Measurements from ENCODE around the gene SUPT16H. TPM values are rescaled to one million over a fixed set of nuclear protein-coding genes. Genes with fewer than 3 reads are reported as not detected.

Gene SUPT16H
- polyA plus RNA-seq, 3 donors from 2014 or later, result 43.2 to 91.2 (median 59.3) TPM

DNA sequence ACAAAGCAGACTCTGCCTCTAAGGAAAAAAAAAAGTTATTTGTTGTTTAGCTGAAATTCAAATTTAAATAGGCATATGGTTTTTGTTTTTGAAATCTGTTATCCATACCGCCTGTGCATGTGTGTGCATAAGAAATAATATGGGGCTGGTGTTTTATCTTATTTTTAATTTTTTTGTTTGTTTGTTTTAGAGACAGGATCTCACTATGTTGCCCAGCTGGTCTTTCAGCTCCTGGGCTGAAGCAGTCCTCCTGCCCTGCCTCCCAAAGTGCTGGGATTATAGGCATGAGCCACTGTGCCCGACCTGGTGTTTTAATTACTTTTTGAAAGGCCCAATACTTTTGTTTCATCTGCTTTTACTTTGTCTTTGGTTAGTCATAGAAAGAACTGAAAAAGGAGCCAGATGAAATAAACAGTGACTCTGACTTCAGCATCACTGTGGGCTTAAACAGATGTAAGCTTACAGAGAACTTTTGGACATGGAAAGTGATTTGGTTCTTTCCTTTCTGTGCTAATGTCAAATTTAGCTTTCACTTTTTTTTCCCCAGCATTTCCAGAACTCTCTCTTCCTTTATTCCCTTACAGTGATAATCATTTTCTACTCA is 37.2 kb downstream of the SUPT16H start:
- peaks cover 0 to 2% (median 1%) of the 10 kb centered on the region in 3 donors for H3K27me3 Mint-ChIP-seq (ENCODE audit: low read depth in 3 of 3)
- peaks cover 0 to 9% (median under 1%) of the 10 kb centered on the region in 3 donors for H3K36me3 Mint-ChIP-seq
- no peak overlapping the region for H3K27ac Mint-ChIP-seq
- DNase-seq, result no peak
- H3K4me1 Mint-ChIP-seq, result peaks cover 3 to 5% of the 10 kb centered on the region in 2 donors
- H3K9me3 Mint-ChIP-seq, result no peaks in the 10 kb centered on the region
- H3K4me3 Mint-ChIP-seq, result no peak overlapping the region

- Mint-ChIP-seq H3K4me3 (no peak overlapping the region), H3K27ac (no peak overlapping the region), H3K36me3 (no peaks in the 10 kb centered on the region), H3K27me3 (ENCODE audit: low read depth in 3 of 3) (peaks cover 0 to 5% (median 1%) of the 10 kb centered on the region in 3 donors), H3K4me1 (peaks cover 3 to 5% of the 10 kb centered on the region in 2 donors), H3K9me3 (no peaks in the 10 kb centered on the region)
- no peak for DNase-seq
Observed at GRCh38 chr14:21343035-21343794, 40.6 kb downstream of the SUPT16H start.

DNA sequence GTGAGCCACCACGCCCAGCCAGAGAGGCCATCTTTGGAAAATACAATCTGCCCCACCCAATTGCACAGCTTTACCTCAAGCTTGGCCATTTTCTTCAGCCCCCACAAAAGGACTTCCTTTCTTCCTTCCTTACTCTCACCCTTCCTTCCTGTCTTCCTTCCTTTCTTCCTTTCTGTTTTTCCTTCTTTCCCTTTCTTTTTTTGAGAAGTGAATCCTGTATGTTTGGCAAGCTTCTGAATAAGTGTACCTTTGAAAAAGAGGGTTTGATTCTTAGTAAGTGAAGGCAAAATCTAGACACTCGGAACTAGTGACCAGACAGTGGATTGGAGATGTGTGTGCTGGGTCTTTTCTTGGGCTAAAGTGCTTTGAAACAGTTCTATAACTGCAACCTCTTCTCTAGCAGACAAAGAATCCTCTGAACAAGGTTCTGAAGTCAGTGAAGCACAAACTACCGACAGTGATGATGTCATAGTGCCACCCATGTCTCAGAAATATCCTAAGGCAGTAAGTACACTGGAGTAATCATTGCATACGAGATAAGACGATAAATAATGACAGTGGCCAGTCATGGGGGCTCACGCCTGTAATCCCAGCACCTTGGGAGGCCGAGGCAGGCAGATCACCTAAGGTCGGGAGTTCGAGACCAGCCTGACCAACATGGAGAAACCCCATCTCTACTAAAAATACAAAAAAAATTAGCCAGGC is 49.5 kb downstream of the SUPT16H start:
- no peaks in the 10 kb centered on the region for H3K4me1 Mint-ChIP-seq
- peaks cover 0 to 5% (median 0%) of the 10 kb centered on the region in 3 donors for H3K27me3 Mint-ChIP-seq (ENCODE audit: low read depth in 3 of 3)
- H3K4me3 Mint-ChIP-seq, result no peak overlapping the region
- no peaks in the 10 kb centered on the region for H3K36me3 Mint-ChIP-seq
- no peaks in the 10 kb centered on the region for H3K9me3 Mint-ChIP-seq
- no peak for DNase-seq
- H3K27ac Mint-ChIP-seq, result no peak overlapping the region

DNA sequence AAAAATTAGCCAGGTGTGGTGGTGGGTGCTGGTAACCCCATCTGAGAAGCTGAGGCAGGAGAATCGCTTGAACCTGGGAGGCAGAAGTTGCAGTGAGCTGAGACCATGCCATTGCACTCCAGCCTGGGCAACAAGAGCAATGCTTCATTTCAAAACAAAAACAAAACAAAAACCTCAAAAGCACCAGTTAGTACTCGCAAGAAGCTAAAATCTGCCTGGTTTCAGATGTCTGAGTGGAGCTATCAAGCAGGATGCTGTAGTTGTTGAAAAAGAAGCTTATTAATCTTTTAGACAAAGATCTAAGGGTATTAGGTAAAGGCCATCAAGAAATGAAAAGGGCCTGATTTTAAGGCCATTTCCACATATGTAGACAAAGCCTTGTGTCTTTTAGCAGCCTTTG is 50.9 kb downstream of the SUPT16H start:
- Mint-ChIP-seq H3K27ac (no peak overlapping the region), H3K9me3 (no peaks in the 10 kb centered on the region), H3K36me3 (no peaks in the 10 kb centered on the region), H3K27me3 (ENCODE audit: low read depth in 3 of 3) (peaks cover 0 to 5% (median 2%) of the 10 kb centered on the region in 3 donors), H3K4me3 (no peak overlapping the region), H3K4me1 (no peaks in the 10 kb centered on the region)
- no peak for DNase-seq

DNA sequence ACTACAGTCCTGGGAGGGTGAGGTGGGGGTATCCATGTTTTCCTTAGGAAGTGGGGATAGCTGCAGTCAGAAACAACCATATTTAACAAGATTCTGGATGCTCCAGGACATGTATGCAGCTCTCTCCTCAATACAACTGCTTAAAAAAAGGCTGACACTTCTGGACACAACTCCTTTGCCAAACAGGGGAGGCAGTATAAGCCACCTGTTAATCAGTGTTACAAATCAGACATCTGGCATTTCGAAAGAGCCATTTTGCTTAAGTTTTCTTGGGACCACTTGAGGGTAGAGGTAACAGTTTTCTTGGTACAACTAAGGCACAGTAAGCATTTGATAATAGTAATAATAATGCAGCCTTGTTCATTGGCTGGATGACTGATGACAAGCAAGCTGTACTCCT is 56.8 kb downstream of the SUPT16H start:
- Mint-ChIP-seq H3K4me1 (no peaks in the 10 kb centered on the region), H3K27me3 (ENCODE audit: low read depth in 3 of 3) (peaks cover 1 to 6% (median 3%) of the 10 kb centered on the region in 3 donors), H3K27ac (no peak overlapping the region), H3K9me3 (no peaks in the 10 kb centered on the region), H3K36me3 (no peaks in the 10 kb centered on the region), H3K4me3 (no peak overlapping the region)
- no peak for DNase-seq

- Mint-ChIP-seq H3K4me1 (no peaks in the 10 kb centered on the region), H3K27me3 (ENCODE audit: low read depth in 3 of 3) (peaks cover 3 to 13% (median 3%) of the 10 kb centered on the region in 3 donors), H3K36me3 (no peaks in the 10 kb centered on the region), H3K9me3 (no peaks in the 10 kb centered on the region), H3K4me3 (no peak overlapping the region), H3K27ac (no peak overlapping the region)
- no peak for DNase-seq
Observed at GRCh38 chr14:21322716-21323115, 61.1 kb downstream of the SUPT16H start.

DNA sequence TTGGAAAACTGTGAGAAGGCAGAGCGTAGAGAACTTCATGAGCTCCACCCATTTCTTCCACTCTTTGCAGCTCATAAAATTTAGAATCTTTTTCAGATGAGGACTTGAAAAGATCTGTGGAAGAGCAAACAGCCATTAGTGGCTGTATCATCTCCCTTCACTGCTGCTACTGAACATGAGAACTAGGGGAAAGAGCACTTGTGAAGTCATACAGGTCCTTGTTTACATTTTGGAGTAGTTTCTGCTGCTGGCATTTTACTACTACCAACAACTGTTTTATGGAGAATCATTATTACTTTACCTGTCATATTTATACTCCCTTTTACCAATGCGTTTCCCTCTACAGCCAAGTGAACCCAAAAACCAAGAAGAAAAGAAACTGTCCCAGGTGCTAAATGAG is 62.9 kb downstream of the SUPT16H start:
- no peaks in the 10 kb centered on the region for H3K4me1 Mint-ChIP-seq
- no peaks in the 10 kb centered on the region for H3K9me3 Mint-ChIP-seq
- no peak overlapping the region for H3K27ac Mint-ChIP-seq
- no peak for DNase-seq
- peaks cover 3 to 13% (median 4%) of the 10 kb centered on the region in 3 donors for H3K27me3 Mint-ChIP-seq (ENCODE audit: low read depth in 3 of 3)
- H3K4me3 Mint-ChIP-seq, result no peak overlapping the region
- H3K36me3 Mint-ChIP-seq, result no peaks in the 10 kb centered on the region

DNA sequence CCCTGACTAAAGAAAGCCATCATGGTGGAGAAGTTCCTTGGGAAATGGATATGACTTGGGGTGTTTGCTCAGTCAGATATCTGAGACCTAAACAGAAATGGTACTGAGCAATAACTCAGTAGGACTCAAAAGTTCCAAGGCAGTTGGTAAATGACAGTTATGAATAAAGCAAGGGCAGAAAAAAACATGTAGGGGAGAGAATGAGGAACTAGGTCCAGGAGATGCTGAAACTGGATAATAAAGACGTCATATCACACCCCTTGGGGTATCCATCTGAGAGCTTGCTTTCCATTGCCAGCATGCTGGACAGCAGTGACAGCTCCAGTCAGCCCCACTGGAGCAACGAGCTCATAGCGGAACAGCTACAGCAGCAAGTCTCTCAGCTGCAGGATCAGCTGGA is 66.4 kb downstream of the SUPT16H start:
- DNase-seq, result no peak
- H3K27ac Mint-ChIP-seq, result no peak overlapping the region
- no peaks in the 10 kb centered on the region for H3K4me1 Mint-ChIP-seq
- no peaks in the 10 kb centered on the region for H3K36me3 Mint-ChIP-seq
- H3K9me3 Mint-ChIP-seq, result no peaks in the 10 kb centered on the region
- H3K4me3 Mint-ChIP-seq, result no peak overlapping the region
- H3K27me3 Mint-ChIP-seq (ENCODE audit: low read depth in 3 of 3), result peaks cover 0 to 11% (median 5%) of the 10 kb centered on the region in 3 donors

DNA sequence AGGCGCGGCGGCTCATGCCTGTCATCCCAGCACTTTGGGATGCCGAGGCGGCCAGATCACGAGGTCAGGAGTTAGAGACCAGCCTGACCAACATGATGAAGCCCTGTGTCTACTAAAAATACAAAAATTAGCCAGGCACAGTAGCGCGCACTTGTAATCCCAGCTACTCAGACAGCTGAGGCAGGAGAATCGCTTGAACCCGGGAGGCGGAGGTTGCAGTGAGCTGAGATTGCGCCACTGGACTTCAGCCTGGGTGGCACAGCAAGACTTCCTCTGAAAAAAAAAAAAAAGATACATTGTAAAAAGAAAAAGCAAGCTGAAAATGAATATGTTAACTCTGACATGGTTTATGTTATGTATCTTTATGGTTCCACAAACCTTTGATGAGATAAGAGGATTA is 70.3 kb downstream of the SUPT16H start:
- no peak overlapping the region for H3K27ac Mint-ChIP-seq

GRCh38 chr14:21311614-21312013 is 72.2 kb downstream of the SUPT16H start:
- Mint-ChIP-seq H3K4me1 (peaks cover 15 to 22% of the 10 kb centered on the region in 2 donors), H3K27me3 (ENCODE audit: low read depth in 3 of 3) (peaks cover 0 to 11% (median 2%) of the 10 kb centered on the region in 3 donors), H3K27ac (no peak overlapping the region), H3K9me3 (no peaks in the 10 kb centered on the region), H3K36me3 (no peaks in the 10 kb centered on the region), H3K4me3 (no peak overlapping the region)
- no peak for DNase-seq

More for the DNA sequence above, 70.3 kb downstream of the SUPT16H start:
- no peak overlapping the region for H3K4me3 Mint-ChIP-seq
- DNase-seq, result no peak
- peaks cover 8 to 10% of the 10 kb centered on the region in 2 donors for H3K4me1 Mint-ChIP-seq
- H3K27me3 Mint-ChIP-seq (ENCODE audit: low read depth in 3 of 3), result peaks cover 0 to 8% (median 3%) of the 10 kb centered on the region in 3 donors
- no peaks in the 10 kb centered on the region for H3K9me3 Mint-ChIP-seq
- no peaks in the 10 kb centered on the region for H3K36me3 Mint-ChIP-seq

- H3K4me3 Mint-ChIP-seq, result peak overlapping the region in 2 of 5 donors; percentile 5 to 34
- no peak overlapping the region for H3K27ac Mint-ChIP-seq
- H3K4me1 Mint-ChIP-seq, result peaks cover 15 to 22% of the 10 kb centered on the region in 2 donors
- DNase-seq, result no peak
- no peaks in the 10 kb centered on the region for H3K36me3 Mint-ChIP-seq
- no peaks in the 10 kb centered on the region for H3K9me3 Mint-ChIP-seq
- peaks cover 0 to 14% (median 2%) of the 10 kb centered on the region in 3 donors for H3K27me3 Mint-ChIP-seq (ENCODE audit: low read depth in 3 of 3)
Observed at GRCh38 chr14:21309956-21310355, 73.9 kb downstream of the SUPT16H start.

DNA sequence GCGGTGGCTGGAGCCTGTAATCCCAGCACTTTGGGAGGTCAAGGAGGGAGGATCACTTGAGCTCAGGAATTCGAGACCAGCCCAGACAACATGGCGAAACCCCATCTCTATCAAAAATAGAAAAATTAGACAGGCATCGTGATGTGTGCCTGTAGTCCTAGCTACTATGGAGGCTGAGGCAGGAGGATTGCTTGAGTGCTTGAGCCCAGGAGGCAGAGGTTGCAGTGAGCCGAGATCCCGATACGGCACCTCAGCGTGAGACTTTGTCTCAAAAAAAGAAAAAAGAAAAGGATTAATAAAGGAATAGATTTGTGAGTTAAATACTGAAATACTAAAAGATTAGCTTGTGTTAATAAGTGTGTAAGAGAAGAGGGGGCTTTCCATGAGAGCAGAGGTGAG is 74.6 kb downstream of the SUPT16H start:
- no peaks in the 10 kb centered on the region for H3K36me3 Mint-ChIP-seq
- H3K27ac Mint-ChIP-seq, result peak overlapping the region in 5 of 6 donors; percentile 70 to 91 (median 80)
- H3K4me1 Mint-ChIP-seq, result peaks cover 15 to 22% of the 10 kb centered on the region in 2 donors

DNA sequence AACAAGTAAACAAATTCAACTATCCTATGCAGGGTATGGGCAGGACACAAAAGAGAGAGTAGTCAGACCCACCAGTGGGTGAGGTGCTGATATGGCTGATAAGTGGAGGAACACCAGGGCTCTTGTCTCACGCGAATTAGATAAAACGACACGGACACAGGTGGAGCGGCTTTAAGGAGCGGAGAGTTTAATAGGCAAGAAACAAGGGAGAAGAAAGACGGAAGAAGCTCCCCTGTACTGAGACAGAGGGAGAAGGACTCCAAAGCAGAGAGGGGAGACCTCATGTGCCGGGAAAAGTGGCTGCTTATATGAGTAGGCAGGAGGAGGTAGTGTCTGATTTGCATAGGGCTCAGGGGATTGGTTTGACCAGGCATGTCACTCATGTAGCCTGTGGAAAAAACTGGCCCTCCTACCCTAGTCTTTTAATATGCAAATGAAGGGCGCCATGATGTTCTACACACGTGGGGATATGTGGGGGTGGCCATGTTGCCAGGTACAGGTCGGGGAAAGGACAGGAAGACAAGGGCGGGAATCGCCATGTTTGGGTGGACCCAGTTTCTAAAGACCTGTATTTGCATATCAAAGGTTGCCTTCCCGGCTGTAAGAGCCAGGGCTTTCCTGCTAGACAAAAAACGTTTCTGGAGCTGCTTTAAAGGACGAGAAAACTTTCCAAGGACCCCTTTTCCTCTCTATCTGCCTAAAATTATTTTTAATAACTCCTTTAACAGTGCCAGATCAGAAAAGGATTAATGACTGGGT is 75.2 kb downstream of the SUPT16H start:
- peak overlapping the region; percentile 82 to 90 (median 86) for H3K4me3 Mint-ChIP-seq
- H3K36me3 Mint-ChIP-seq, result no peaks in the 10 kb centered on the region
- no peaks in the 10 kb centered on the region for H3K9me3 Mint-ChIP-seq
- H3K4me1 Mint-ChIP-seq, result peaks cover 15 to 22% of the 10 kb centered on the region in 2 donors
- peaks cover 0 to 14% (median 2%) of the 10 kb centered on the region in 3 donors for H3K27me3 Mint-ChIP-seq (ENCODE audit: low read depth in 3 of 3)
- peak; percentile 77 to 80 (median 79) for DNase-seq
- H3K27ac Mint-ChIP-seq, result peak overlapping the region; percentile 70 to 91 (median 82)

More for the DNA sequence above, 74.6 kb downstream of the SUPT16H start:
- H3K27me3 Mint-ChIP-seq (ENCODE audit: low read depth in 3 of 3), result peaks cover 0 to 14% (median 2%) of the 10 kb centered on the region in 3 donors
- peak overlapping the region; percentile 82 to 90 (median 86) for H3K4me3 Mint-ChIP-seq
- no peaks in the 10 kb centered on the region for H3K9me3 Mint-ChIP-seq
- no peak for DNase-seq
